ENCODE measurements around the gene GEMIN7. TPM values are rescaled to one million over a fixed set of nuclear protein-coding genes. Genes with fewer than 3 reads are reported as not detected.

Gene GEMIN7
- total and polyA plus RNA-seq, 2 of the 13 experiments (the other 11 are each of a cell fraction or from before 2014, with no cell fraction given) = 24.1 to 30.6 TPM

DNA sequence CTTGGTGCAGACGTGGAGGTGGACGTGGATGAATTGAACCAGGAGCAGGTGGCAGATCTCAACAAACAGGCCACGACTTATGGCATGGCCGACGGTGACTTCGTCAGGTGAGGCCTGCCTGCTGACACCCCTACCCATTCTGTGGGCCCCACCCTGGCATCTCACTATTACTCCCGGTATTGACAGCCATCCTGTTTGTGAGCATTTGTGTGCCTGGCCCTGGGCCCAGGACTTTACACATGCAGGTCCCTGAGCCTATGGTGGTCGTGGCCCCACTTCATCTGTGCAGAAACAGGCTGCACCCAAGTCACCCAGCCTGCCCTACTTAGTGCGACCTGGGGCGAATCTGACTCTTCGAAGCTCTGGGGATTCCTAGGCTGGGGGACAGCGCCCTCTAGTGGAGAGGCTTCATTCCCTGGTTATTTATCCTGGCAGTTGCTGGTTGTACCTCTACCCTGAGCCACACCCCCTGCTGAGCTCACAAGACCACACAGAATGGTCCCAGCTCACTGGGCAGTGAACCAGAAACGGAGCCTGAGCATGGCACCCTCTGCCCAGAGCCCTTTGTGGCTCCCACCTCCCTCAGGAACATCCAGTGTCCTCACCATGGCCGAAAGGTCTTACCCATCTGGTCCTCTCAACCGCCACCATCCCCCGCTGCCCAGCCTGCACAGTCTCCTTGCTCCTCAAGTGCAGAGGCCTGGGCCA lies 19.6 kb upstream of the GEMIN7 start (continued):
- TF ChIP-seq FOSL2 (CRISPR knock-in tag; IDR thresholded peaks at IDR 0.05) (0 out of 2 replicates have a peak, but pooled peaks have one; percentile 13), AHR (CRISPR knock-in tag; IDR thresholded peaks at IDR 0.05) (0 out of 2 replicates have a peak, but pooled peaks have one; percentile 37), SP2 (CRISPR knock-in tag; IDR thresholded peaks at IDR 0.05) (no peak), ZNF367 (CRISPR knock-in tag; IDR thresholded peaks at IDR 0.05; ENCODE audit: borderline replicate concordance) (no peak), ZNF713 (CRISPR knock-in tag; IDR thresholded peaks at IDR 0.05) (no peak), CEBPG (CRISPR knock-in tag; IDR thresholded peaks at IDR 0.05) (no peak), ARHGAP35 (CRISPR knock-in tag; IDR thresholded peaks at IDR 0.05; ENCODE audit: borderline replicate concordance) (no peak), ZNF883 (CRISPR knock-in tag; IDR thresholded peaks at IDR 0.05; ENCODE audit: not compliant biosample characterization) (no peak), PLRG1 (conservative IDR thresholded peaks at IDR 0.05) (no peak), ZNF20 (CRISPR knock-in tag; IDR thresholded peaks at IDR 0.05) (no peak), NR2F6 (IDR thresholded peaks at IDR 0.05) (no peak), NR2F6 (CRISPR knock-in tag; IDR thresholded peaks at IDR 0.05) (0 out of 2 replicates have a peak, but pooled peaks have one; percentile 39), NFIC (IDR thresholded peaks at IDR 0.05; ENCODE audit: low read length) (no peak), ZNF44 (CRISPR knock-in tag; IDR thresholded peaks at IDR 0.05) (no peak), ZBTB38 (CRISPR knock-in tag; IDR thresholded peaks at IDR 0.05) (peak; percentile 34; the same call in 1 of the 2 replicates), SMC3 (IDR thresholded peaks at IDR 0.05; ENCODE audit: low read length) (peak; percentile 93), NR2F2 (IDR thresholded peaks at IDR 0.05; ENCODE audit: borderline replicate concordance, low read depth) (no peak), ZNF7 (CRISPR knock-in tag; IDR thresholded peaks at IDR 0.05) (no peak)
- TF ChIP-seq, protein P1, sequence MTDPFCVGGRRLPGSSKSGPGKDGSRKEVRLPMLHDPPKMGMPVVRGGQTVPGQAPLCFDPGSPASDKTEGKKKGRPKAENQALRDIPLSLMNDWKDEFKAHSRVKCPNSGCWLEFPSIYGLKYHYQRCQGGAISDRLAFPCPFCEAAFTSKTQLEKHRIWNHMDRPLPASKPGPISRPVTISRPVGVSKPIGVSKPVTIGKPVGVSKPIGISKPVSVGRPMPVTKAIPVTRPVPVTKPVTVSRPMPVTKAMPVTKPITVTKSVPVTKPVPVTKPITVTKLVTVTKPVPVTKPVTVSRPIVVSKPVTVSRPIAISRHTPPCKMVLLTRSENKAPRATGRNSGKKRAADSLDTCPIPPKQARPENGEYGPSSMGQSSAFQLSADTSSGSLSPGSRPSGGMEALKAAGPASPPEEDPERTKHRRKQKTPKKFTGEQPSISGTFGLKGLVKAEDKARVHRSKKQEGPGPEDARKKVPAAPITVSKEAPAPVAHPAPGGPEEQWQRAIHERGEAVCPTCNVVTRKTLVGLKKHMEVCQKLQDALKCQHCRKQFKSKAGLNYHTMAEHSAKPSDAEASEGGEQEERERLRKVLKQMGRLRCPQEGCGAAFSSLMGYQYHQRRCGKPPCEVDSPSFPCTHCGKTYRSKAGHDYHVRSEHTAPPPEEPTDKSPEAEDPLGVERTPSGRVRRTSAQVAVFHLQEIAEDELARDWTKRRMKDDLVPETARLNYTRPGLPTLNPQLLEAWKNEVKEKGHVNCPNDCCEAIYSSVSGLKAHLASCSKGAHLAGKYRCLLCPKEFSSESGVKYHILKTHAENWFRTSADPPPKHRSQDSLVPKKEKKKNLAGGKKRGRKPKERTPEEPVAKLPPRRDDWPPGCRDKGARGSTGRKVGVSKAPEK (CRISPR knock-in tag; IDR thresholded peaks at IDR 0.05; ENCODE audit: borderline replicate concordance) = no peak
- TF ChIP-seq, protein P2, sequence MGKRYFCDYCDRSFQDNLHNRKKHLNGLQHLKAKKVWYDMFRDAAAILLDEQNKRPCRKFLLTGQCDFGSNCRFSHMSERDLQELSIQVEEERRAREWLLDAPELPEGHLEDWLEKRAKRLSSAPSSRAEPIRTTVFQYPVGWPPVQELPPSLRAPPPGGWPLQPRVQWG (CRISPR knock-in tag; IDR thresholded peaks at IDR 0.05; ENCODE audit: borderline replicate concordance, low read depth) = no peak
- TF ChIP-seq, protein P3, sequence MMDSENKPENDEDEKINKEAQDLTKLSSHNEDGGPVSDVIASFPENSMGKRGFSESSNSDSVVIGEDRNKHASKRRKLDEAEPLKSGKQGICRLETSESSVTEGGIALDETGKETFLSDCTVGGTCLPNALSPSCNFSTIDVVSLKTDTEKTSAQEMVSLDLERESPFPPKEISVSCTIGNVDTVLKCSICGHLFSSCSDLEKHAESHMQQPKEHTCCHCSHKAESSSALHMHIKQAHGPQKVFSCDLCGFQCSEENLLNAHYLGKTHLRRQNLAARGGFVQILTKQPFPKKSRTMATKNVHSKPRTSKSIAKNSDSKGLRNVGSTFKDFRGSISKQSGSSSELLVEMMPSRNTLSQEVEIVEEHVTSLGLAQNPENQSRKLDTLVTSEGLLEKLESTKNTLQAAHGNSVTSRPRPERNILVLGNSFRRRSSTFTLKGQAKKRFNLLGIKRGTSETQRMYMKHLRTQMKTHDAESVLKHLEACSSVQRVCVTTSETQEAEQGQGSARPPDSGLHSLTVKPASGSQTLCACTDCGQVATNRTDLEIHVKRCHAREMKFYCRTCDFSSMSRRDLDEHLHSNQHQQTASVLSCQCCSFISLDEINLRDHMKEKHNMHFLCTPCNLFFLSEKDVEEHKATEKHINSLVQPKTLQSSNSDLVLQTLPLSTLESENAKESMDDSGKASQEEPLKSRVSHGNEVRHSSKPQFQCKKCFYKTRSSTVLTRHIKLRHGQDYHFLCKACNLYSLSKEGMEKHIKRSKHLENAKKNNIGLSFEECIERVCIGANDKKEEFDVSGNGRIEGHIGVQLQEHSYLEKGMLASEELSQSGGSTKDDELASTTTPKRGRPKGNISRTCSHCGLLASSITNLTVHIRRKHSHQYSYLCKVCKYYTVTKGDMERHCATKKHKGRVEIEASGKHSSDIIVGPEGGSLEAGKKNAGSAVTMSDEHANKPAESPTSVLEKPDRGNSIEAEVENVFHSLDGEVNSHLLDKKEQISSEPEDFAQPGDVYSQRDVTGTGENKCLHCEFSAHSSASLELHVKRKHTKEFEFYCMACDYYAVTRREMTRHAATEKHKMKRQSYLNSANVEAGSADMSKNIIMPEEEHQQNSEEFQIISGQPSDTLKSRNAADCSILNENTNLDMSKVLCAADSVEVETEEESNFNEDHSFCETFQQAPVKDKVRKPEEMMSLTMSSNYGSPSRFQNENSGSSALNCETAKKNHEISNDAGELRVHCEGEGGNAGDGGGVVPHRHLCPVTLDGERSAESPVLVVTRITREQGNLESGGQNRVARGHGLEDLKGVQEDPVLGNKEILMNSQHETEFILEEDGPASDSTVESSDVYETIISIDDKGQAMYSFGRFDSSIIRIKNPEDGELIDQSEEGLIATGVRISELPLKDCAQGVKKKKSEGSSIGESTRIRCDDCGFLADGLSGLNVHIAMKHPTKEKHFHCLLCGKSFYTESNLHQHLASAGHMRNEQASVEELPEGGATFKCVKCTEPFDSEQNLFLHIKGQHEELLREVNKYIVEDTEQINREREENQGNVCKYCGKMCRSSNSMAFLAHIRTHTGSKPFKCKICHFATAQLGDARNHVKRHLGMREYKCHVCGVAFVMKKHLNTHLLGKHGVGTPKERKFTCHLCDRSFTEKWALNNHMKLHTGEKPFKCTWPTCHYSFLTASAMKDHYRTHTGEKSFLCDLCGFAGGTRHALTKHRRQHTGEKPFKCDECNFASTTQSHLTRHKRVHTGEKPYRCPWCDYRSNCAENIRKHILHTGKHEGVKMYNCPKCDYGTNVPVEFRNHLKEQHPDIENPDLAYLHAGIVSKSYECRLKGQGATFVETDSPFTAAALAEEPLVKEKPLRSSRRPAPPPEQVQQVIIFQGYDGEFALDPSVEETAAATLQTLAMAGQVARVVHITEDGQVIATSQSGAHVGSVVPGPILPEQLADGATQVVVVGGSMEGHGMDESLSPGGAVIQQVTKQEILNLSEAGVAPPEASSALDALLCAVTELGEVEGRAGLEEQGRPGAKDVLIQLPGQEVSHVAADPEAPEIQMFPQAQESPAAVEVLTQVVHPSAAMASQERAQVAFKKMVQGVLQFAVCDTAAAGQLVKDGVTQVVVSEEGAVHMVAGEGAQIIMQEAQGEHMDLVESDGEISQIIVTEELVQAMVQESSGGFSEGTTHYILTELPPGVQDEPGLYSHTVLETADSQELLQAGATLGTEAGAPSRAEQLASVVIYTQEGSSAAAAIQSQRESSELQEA (CRISPR knock-in tag; IDR thresholded peaks at IDR 0.05; ENCODE audit: not compliant biosample characterization) = no peak
